Measurements from ENCODE around the gene USPL1. TPM values are rescaled to one million over a fixed set of nuclear protein-coding genes. Genes with fewer than 3 reads are reported as not detected.

Gene USPL1
- total RNA-seq, 1 donor from 2014 or later = 46.9 TPM

- no peak for DNase-seq
These were observed 80.8 kb downstream of the USPL1 start for GRCh38 chr13:30698488-30699005.

GRCh38 chr13:30700364-30700763 is 82.6 kb downstream of the USPL1 start:
- DNase-seq = no peak

GRCh38 chr13:30702006-30702405 is 84.3 kb downstream of the USPL1 start:
- no peak for DNase-seq

GRCh38 chr13:30704596-30704995 is 86.9 kb downstream of the USPL1 start:
- DNase-seq = no peak

- no peak for DNase-seq
These were observed 88.0 kb downstream of the USPL1 start for GRCh38 chr13:30705680-30706079.

- no peak for DNase-seq
These were observed 90.8 kb downstream of the USPL1 start for GRCh38 chr13:30708541-30708940.

Small RNA genes lying within 50 kb of the gene (small RNA-seq; reads per million reads assigned to genes)
- gene RF00017 = not detected

Other genes starting within 250 kb of the USPL1 start
- not detected for gene UBE2L5, start 195.4 kb upstream of the USPL1 start, total RNA-seq
- gene HMGB1, start 152.0 kb upstream of the USPL1 start, total RNA-seq = 295 TPM
- 2.5 TPM for gene ALOX5AP, start 117.6 kb downstream of the USPL1 start, total RNA-seq

Measured in occipital lobe (tissue), 3 donors.